ENCODE results near the gene CLEC4D.

Gene CLEC4D

DNA sequence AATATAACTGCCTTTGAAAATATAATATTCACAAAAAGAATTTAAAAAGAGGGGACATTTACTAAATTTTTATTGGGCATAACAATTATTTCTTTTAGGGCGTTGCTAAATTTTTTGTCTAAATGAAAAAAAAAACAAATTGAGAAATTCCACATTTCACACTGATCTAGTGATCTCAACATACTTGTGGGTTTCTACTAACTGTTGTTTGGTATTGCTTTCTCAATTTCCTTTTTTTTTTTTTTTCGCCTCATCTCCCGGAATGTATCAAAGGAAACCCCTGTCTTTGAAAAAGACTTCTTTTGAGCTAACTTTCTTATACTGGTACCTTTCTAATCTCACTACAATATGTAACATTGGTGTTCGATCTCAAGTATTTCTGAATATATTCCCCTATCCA is at the start of gene CLEC4D:
Gene CLEC4D (plus strand): TSS at position 248 of the 400 bp plus-strand sequence. CDS start 230 bp downstream, outside the sequence.
- TF ChIP-seq NFIC (IDR thresholded peaks at IDR 0.05) = no peak
- no peak for TF ChIP-seq TEAD4 (IDR thresholded peaks at IDR 0.05)
- TF ChIP-seq, protein P1, sequence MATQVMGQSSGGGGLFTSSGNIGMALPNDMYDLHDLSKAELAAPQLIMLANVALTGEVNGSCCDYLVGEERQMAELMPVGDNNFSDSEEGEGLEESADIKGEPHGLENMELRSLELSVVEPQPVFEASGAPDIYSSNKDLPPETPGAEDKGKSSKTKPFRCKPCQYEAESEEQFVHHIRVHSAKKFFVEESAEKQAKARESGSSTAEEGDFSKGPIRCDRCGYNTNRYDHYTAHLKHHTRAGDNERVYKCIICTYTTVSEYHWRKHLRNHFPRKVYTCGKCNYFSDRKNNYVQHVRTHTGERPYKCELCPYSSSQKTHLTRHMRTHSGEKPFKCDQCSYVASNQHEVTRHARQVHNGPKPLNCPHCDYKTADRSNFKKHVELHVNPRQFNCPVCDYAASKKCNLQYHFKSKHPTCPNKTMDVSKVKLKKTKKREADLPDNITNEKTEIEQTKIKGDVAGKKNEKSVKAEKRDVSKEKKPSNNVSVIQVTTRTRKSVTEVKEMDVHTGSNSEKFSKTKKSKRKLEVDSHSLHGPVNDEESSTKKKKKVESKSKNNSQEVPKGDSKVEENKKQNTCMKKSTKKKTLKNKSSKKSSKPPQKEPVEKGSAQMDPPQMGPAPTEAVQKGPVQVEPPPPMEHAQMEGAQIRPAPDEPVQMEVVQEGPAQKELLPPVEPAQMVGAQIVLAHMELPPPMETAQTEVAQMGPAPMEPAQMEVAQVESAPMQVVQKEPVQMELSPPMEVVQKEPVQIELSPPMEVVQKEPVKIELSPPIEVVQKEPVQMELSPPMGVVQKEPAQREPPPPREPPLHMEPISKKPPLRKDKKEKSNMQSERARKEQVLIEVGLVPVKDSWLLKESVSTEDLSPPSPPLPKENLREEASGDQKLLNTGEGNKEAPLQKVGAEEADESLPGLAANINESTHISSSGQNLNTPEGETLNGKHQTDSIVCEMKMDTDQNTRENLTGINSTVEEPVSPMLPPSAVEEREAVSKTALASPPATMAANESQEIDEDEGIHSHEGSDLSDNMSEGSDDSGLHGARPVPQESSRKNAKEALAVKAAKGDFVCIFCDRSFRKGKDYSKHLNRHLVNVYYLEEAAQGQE (IDR thresholded peaks at IDR 0.05; ENCODE audit: low read depth) = no peak
- TF ChIP-seq, protein P2, sequence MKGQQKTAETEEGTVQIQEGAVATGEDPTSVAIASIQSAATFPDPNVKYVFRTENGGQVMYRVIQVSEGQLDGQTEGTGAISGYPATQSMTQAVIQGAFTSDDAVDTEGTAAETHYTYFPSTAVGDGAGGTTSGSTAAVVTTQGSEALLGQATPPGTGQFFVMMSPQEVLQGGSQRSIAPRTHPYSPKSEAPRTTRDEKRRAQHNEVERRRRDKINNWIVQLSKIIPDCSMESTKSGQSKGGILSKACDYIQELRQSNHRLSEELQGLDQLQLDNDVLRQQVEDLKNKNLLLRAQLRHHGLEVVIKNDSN (IDR thresholded peaks at IDR 0.05) = no peak
- no peak for TF ChIP-seq RAD21 (IDR thresholded peaks at IDR 0.05; ENCODE audit: low read depth)
- no peak for TF ChIP-seq CREB1 (IDR thresholded peaks at IDR 0.05; ENCODE audit: low read depth)
- TF ChIP-seq, protein P3, sequence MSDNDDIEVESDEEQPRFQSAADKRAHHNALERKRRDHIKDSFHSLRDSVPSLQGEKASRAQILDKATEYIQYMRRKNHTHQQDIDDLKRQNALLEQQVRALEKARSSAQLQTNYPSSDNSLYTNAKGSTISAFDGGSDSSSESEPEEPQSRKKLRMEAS (IDR thresholded peaks at IDR 0.05) = no peak
- no peak for TF ChIP-seq TCF12 (IDR thresholded peaks at IDR 0.05; ENCODE audit: low read depth)
- TF ChIP-seq ZBTB7A (IDR thresholded peaks at IDR 0.05; ENCODE audit: low read depth) = no peak
- no peak for TF ChIP-seq FOXM1 (IDR thresholded peaks at IDR 0.05; ENCODE audit: borderline replicate concordance, low read depth)
- TF ChIP-seq EGR1 (IDR thresholded peaks at IDR 0.05) = no peak
- TF ChIP-seq YY1 (IDR thresholded peaks at IDR 0.05; ENCODE audit: low read depth) = no peak
- TF ChIP-seq EP300 (IDR thresholded peaks at IDR 0.05; ENCODE audit: borderline replicate concordance) = no peak
- TF ChIP-seq CEBPB (IDR thresholded peaks at IDR 0.05) = no peak
- no peak for TF ChIP-seq TAF1 (IDR thresholded peaks at IDR 0.05; ENCODE audit: low read depth)

DNA sequence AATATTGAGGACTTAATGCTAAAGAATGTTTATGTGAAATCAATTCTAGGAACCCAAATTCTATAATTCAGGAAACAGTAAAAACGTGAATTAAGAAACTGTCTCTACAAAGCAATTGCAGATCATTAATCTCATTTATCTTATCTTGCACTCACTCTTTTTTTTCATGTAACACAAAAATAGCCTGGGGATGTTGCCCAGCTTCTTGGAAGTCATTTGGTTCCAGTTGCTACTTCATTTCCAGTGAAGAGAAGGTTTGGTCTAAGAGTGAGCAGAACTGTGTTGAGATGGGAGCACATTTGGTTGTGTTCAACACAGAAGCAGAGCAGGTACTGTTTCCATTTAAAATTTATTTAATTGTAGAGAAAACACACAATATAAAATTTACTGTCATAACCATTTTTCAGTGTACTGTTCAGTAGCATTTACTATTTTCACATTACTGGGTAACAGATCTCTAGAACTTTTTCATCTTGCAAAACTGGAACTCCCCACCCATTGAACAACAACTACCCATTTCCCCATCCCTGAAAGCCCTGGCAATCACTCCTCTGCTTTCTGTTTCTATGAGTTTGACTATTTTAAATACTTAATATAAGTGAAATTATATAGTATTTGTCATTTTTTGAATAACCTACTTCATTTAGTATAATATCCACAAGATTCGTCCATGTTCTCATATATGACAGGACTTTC is 47.9 kb upstream of the CLEC4D start:
- TF ChIP-seq, protein P1 (IDR thresholded peaks at IDR 0.05; ENCODE audit: low read depth) = no peak
- no peak for TF ChIP-seq TCF12 (IDR thresholded peaks at IDR 0.05; ENCODE audit: low read depth)
- TF ChIP-seq ZBTB7A (IDR thresholded peaks at IDR 0.05; ENCODE audit: low read depth) = no peak
- TF ChIP-seq, protein P3 (IDR thresholded peaks at IDR 0.05) = no peak
- TF ChIP-seq EGR1 (IDR thresholded peaks at IDR 0.05) = no peak
- TF ChIP-seq EP300 (IDR thresholded peaks at IDR 0.05; ENCODE audit: borderline replicate concordance) = no peak
- no peak for TF ChIP-seq TAF1 (IDR thresholded peaks at IDR 0.05; ENCODE audit: low read depth)
- no peak for TF ChIP-seq NFIC (IDR thresholded peaks at IDR 0.05)
- no peak for TF ChIP-seq CREB1 (IDR thresholded peaks at IDR 0.05; ENCODE audit: low read depth)
- no peak for TF ChIP-seq YY1 (IDR thresholded peaks at IDR 0.05; ENCODE audit: low read depth)
- TF ChIP-seq, protein P2 (IDR thresholded peaks at IDR 0.05) = no peak
- TF ChIP-seq CEBPB (IDR thresholded peaks at IDR 0.05) = no peak
- TF ChIP-seq RAD21 (IDR thresholded peaks at IDR 0.05; ENCODE audit: low read depth) = no peak
- TF ChIP-seq TEAD4 (IDR thresholded peaks at IDR 0.05) = no peak
- no peak for TF ChIP-seq FOXM1 (IDR thresholded peaks at IDR 0.05; ENCODE audit: borderline replicate concordance, low read depth)

DNA sequence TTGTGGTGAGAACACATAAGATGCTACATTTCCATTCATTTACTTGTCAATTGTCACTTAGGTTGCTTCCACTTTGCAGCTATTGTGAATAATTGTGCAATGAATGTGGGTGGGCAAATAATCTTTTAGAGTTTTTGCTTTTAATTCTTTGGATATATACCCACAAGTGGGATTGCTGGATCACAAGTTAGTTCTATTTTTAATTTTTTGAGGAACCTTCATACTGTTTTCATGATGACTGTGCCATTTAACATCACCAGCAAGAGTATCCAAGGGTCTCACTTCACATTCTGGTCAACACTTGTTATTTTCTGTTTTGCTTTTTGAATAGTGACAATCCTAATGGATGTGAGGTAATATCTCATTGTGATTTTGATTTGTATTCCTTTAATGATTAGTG is 47.1 kb upstream of the CLEC4D start:
- TF ChIP-seq, protein P2 (IDR thresholded peaks at IDR 0.05) = no peak
- no peak for TF ChIP-seq ZBTB7A (IDR thresholded peaks at IDR 0.05; ENCODE audit: low read depth)

DNA sequence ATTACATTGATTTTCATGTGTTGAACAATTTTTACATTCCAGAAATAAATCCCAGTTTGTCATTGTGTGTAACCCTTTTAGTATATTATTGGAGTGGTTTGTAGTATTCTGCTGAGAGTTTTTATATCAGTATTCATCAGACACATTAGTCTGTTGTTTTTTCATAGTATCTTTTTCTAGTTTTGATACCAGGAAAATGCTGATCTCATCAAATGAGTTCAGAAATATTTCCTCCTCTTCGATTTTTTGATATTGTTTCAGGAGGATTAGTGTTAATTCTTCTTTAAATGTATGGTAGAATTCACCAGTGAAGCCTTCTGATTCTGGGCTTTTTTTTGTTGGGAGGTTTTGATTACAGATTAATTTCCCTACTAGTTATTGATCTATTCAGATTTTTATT is 42.2 kb upstream of the CLEC4D start:
- TF ChIP-seq EGR1 (IDR thresholded peaks at IDR 0.05) = no peak
- no peak for TF ChIP-seq CREB1 (IDR thresholded peaks at IDR 0.05; ENCODE audit: low read depth)

DNA sequence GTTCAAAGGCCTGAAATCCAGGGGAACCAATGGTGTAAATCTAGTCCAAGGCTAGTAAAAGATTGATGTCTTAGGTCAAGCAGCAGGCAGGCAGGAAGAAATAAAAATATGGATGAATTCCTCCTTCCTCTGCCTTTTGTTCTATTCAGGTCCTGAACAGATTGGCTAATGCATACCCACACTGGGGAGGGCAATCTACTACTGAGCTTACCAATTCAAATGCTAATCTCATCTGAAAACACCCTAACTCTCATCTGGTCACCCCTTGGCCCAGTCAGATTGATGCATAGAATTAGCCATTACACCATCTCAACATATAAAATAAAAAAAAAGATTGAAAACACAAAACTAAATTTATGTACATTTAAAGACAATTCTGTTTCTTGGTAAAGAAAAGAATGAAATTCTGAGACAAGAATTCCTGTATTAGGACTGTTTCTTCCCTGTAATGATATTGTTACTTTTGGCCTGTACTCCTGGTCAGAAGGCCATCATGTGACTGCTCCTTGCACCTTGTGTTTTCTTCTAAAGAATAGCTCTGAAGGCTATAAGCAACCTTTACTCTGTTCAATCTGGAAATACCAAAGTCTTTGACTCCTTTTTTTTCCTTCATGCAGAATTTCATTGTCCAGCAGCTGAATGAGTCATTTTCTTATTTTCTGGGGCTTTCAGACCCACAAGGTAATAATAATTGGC is 37.6 kb upstream of the CLEC4D start:
- TF ChIP-seq, protein P3 (IDR thresholded peaks at IDR 0.05) = no peak
- TF ChIP-seq TEAD4 (IDR thresholded peaks at IDR 0.05) (no peak), FOXM1 (IDR thresholded peaks at IDR 0.05; ENCODE audit: borderline replicate concordance, low read depth) (no peak), EP300 (IDR thresholded peaks at IDR 0.05; ENCODE audit: borderline replicate concordance) (no peak), ZBTB7A (IDR thresholded peaks at IDR 0.05; ENCODE audit: low read depth) (no peak), TCF12 (IDR thresholded peaks at IDR 0.05; ENCODE audit: low read depth) (no peak), TAF1 (IDR thresholded peaks at IDR 0.05; ENCODE audit: low read depth) (no peak), RAD21 (IDR thresholded peaks at IDR 0.05; ENCODE audit: low read depth) (no peak), YY1 (IDR thresholded peaks at IDR 0.05; ENCODE audit: low read depth) (no peak), CEBPB (IDR thresholded peaks at IDR 0.05) (no peak), NFIC (IDR thresholded peaks at IDR 0.05) (no peak), CREB1 (IDR thresholded peaks at IDR 0.05; ENCODE audit: low read depth) (no peak), EGR1 (IDR thresholded peaks at IDR 0.05) (no peak)
- TF ChIP-seq, protein P1 (IDR thresholded peaks at IDR 0.05; ENCODE audit: low read depth) = no peak
- TF ChIP-seq, protein P2 (IDR thresholded peaks at IDR 0.05) = no peak
